A172 (cell line): ENCODE data around the gene HEPHL1. TPM values are rescaled to one million over a fixed set of nuclear protein-coding genes. Genes with fewer than 3 reads are reported as not detected.

Experiments used
- DNase-seq: peaks from one replicate; pipeline ENCODE4 v3.0.0-alpha.2; 2015; ENCODE audit warnings: low spot score
- total RNA-seq: library from RNA; depleted of rRNA; stranded (reverse); fragments of >200 nt; shearing (Covaris generic); gene quantifications from 2 replicates; pipeline ENCODE4 v1.2.3, GENCODE V29; 2014

HEPHL1 gene
- total RNA-seq, 1 experiment from 2014 or later, result not detected

GRCh38 chr11:94025690-94026394, 4.7 kb downstream of the HEPHL1 start:
- DNase-seq, result no peak

DNA sequence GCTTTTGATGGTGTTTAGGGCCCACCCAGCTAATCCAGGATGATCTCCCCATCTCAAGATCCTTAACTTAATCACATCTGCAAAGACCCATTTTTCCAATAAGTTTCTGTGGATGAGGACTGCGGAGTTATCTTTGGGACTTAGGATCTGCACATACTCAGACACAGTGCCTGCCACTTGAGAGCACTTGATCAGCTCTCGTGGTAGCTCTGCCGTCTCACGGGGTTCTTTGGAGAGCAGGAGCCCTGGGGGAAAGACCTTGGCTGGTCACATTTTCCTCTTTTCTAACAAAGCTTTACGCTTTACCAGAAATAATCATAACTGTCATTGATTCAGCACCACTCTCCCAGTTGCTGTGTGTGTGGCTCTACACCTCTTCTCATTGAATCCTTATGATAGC, 6.1 kb downstream of the HEPHL1 start:
- no peak for DNase-seq

GRCh38 chr11:94028436-94028835, 7.3 kb downstream of the HEPHL1 start:
- no peak for DNase-seq

DNA sequence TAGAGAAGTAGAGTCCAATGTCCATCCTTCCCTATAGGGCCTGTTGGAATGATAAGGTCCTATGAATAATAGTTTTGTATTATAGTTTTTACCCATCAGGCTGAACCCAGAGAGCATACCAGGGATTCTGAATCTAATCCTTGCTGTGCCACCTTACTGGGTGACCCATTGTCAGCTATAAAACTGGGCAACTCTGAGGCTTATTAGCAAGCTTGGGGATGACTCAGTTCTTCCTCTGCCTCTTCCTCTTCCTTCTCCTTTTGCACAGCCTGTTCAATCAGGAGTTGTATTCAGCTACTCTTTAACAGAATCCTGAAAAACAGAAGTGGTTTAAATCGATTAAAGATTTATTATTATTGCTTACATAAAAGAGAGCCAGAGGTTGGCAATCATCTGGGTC, 8.9 kb downstream of the HEPHL1 start:
- DNase-seq, result no peak

GRCh38 chr11:94031625-94032024, 10.5 kb downstream of the HEPHL1 start:
- no peak for DNase-seq

GRCh38 chr11:94032066-94032465, 10.9 kb downstream of the HEPHL1 start:
- no peak for DNase-seq

DNA sequence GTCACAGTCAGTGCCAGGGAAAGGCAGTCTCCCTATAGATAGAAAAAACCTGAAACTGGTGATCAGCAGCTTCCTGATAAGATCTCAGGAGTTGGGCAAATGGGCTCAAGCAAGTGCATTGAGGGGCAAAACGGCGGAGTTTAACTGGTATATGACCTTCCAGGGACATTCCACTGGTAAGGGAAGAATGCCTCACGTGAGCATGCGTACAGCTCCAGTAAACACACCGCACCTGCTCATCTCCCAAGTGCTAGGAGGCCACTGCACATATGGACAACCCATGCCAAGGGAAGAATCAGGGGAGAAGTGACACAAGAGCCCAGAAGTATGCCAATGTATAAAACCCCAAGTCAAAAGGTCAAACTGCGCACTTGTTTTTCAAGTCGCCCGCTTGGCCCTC, 11.6 kb downstream of the HEPHL1 start:
- DNase-seq, result no peak

DNA sequence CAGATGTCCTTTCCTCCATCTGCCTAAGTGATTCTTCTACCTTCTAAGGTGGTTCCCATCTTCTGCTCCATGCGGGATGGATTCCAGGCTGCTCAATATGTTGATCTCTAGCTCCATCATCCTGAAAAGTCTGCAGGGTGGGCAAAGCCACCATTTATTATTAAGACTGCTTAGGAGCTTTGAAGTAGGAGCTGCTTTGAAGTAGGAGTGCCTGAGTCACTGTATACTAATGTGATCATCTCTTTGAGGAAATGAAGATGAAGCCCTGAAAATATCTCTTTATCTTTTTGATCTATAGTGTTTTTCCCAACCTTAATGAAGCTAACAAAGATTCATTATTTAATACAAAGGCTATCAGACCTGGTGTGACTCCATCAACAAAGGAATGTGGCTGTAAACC, 13.1 kb downstream of the HEPHL1 start:
- no peak for DNase-seq

DNA sequence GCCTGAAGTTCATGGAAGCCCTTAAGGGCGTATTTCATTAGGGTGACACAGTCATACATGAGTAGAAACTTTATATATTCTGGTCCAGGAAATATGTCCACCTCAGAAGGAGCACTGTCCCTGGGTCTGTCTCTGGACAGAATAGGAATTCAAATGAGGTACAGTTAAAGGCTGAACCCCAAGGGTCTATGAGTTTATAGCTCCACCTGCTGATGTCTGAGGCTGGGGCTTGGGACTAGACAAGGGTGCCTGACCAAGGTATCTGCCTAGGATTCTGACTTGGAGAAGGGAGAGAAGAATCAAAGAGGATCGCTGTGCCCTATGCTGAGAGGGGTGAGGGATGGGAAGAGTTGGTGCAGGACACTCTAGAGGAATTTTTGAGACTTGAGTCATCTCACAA, 14.9 kb downstream of the HEPHL1 start:
- no peak for DNase-seq

- DNase-seq, result no peak
These were observed 22.1 kb downstream of the HEPHL1 start for GRCh38 chr11:94043241-94043640.

- no peak for DNase-seq
These were observed 25.6 kb downstream of the HEPHL1 start for GRCh38 chr11:94046796-94047195.

GRCh38 chr11:94048032-94048709, 27.0 kb downstream of the HEPHL1 start:
- no peak for DNase-seq

GRCh38 chr11:94049351-94049750, 28.2 kb downstream of the HEPHL1 start:
- no peak for DNase-seq

DNA sequence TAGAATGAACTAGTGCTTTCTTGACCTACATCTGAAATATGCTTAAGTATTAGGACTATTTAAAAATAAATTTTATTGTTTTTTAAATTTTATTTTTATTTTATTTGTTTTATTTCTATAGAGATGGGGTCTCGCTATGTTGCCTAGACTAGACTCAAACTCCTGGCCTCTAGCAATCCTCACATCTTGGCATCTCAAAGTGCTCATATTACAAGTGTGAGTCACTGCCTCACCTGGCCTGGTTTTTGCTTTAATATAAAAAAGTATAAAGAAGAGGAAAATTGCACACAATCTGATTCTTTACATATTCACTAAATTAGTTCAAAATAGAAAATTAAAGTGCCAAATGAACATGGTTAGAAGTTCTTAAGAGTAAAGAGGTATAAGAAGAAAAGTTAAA, 37.5 kb downstream of the HEPHL1 start:
- no peak for DNase-seq

DNA sequence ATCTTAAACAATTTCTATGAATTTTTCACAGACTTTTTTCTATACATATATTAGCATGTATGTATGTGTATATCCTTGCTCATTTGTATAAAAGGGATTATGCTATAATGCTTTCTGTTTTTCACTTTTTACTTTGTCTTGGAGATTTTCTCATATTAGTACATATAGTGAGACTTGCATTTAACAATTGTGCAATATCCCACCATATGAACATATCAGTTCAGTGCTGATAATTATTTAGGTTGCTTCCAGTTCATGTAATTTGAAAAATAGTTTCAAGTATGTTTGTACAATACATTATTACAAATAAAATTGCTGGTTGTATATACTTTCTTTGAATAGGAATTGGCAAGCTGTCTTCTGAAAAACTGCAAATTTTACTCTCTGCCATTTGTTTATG, 37.9 kb downstream of the HEPHL1 start:
- no peak for DNase-seq

- no peak for DNase-seq
These were observed 39.2 kb downstream of the HEPHL1 start for GRCh38 chr11:94060401-94060800.

DNA sequence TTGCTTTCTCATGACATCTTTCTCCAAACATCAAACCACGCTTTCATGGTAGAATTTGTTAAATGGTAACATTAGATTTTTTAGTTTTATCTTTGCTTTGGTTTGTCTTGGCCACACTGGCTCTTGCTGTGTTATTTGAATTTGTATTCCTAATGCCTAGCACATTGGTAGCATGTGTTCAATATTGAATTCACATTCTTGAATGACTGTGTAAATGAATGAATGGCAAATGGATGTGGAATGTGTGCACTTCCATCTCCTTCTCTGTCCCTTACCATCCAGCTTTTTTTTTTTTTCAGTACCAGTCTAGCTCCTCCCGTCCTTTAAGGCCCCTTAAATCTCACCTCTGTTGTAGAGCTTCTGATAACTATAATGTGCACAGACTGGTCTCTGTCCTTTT, 41.2 kb downstream of the HEPHL1 start:
- DNase-seq, result no peak

DNA sequence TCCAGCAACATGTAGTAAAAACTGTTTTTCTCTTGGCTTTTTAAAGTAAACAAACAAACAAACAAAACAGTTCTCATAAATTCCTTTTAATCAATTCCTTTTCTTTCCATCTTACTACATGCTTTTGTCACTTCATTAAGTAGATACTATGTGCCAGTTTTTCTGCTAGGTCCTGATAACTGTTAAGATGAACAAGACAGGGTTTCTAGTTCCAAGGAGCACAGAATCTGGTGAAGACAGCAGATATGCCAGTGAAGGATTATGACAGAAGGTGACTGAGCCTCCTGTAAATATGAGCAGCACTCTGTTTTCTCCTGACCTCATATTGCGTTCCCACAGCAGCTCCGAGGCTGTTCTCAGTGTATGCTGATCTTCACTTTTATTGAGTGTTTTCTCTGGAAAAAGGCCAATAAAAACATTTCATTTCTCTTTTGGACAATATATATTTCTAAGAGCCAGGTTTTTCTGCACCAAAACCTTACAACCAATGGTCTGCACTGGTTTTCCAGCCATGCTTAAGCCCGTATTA, 45.8 kb downstream of the HEPHL1 start:
- no peak for DNase-seq

DNA sequence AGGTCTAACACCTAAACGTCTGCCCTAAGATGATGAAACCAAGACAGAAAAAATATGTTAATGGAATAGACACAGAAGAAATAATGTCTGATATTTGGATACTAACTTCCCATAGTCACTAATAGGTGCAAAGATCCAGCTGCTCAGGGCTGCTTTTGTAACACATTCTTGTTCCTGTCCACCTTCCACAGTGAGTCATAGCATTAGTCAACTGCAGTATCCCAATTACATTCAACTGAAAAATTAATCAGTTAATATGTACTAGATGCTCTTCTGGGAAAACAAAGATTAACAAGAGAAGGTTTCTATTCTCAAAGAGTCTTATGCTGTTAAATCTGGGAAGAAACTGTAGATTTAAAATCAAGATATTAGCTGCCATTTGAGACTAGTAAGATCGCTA, 47.6 kb downstream of the HEPHL1 start:
- no peak for DNase-seq

- DNase-seq, result no peak
These were observed 56.6 kb downstream of the HEPHL1 start for GRCh38 chr11:94077552-94078293.

GRCh38 chr11:94084164-94084563, 63.0 kb downstream of the HEPHL1 start:
- DNase-seq, result no peak

GRCh38 chr11:94088906-94089305, 67.8 kb downstream of the HEPHL1 start:
- DNase-seq, result no peak

GRCh38 chr11:94089341-94089740, 68.2 kb downstream of the HEPHL1 start:
- DNase-seq, result no peak
